GM12801 (cell line): Measurements from ENCODE around the gene FXYD2.

Experiments used
- TF ChIP-seq, protein P1 (sequence below): IDR thresholded peaks from one replicate; pipeline ENCODE4 v1.5.1; 2011; ENCODE audit warnings: control low read depth; ENCODE audit not compliant: insufficient read length; ENCODE audit errors: extremely low read depth

FXYD2 gene

DNA sequence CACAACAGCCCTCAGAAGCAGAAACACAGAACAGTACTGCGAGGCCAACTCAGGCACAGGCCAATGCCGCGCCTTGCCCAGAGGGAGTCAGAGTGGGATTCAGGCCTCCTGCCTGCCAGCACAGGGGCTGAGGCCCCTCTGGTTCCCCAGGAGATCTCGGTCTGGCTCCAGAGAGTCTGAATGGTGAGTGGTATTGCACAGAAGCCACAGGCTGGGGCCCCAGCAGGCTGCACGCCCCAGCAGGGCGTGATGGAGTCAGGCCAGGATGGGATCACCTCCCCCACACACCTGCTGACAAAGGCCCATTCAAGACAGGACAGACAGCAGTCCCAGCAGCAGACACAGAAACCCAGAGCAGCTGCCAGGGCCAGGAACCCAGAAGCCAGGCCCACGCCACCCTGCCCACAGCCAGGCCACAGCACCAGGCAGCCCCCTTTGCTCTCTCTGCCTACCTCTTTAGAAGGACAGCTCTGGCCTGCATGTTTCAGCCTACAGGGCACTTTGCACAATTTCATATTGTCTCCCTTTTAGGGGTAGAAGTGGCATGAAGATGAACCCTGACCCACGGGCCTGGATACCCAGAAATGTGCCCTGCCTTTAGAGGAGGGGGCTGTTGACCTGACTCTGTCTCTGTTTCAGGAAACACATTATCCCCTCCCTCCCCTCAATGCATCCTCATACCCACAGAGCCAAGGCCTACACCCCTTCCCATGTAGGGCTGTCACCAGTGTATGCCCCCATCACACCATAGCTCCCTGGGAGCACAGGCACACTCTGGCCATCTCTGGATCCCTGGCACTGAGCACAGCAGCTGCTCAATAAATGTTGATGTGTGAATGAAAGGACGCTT, 45.8 kb upstream of the FXYD2 start:
- TF ChIP-seq, protein P1, sequence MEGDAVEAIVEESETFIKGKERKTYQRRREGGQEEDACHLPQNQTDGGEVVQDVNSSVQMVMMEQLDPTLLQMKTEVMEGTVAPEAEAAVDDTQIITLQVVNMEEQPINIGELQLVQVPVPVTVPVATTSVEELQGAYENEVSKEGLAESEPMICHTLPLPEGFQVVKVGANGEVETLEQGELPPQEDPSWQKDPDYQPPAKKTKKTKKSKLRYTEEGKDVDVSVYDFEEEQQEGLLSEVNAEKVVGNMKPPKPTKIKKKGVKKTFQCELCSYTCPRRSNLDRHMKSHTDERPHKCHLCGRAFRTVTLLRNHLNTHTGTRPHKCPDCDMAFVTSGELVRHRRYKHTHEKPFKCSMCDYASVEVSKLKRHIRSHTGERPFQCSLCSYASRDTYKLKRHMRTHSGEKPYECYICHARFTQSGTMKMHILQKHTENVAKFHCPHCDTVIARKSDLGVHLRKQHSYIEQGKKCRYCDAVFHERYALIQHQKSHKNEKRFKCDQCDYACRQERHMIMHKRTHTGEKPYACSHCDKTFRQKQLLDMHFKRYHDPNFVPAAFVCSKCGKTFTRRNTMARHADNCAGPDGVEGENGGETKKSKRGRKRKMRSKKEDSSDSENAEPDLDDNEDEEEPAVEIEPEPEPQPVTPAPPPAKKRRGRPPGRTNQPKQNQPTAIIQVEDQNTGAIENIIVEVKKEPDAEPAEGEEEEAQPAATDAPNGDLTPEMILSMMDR = no peak

DNA sequence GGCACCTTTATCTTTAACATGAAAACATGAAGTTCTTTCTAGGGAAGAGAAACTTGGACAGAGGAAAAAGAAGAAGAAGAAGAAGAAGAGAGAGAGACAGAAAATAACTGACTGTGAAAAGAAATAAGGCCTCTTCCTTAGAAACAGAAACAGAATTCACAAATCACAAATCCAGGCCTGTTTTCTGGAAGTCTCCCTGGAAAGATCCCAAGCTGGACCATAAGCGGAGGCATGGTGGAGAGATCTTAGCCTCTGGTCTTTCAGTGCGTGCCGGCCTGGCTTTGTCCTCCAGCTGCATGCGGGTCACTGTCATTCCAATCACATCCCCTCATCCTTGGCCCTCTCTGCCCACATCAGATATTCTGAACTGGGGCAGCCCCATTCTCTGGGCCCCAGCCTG, 45.1 kb upstream of the FXYD2 start:
- TF ChIP-seq, protein P1 = no peak

DNA sequence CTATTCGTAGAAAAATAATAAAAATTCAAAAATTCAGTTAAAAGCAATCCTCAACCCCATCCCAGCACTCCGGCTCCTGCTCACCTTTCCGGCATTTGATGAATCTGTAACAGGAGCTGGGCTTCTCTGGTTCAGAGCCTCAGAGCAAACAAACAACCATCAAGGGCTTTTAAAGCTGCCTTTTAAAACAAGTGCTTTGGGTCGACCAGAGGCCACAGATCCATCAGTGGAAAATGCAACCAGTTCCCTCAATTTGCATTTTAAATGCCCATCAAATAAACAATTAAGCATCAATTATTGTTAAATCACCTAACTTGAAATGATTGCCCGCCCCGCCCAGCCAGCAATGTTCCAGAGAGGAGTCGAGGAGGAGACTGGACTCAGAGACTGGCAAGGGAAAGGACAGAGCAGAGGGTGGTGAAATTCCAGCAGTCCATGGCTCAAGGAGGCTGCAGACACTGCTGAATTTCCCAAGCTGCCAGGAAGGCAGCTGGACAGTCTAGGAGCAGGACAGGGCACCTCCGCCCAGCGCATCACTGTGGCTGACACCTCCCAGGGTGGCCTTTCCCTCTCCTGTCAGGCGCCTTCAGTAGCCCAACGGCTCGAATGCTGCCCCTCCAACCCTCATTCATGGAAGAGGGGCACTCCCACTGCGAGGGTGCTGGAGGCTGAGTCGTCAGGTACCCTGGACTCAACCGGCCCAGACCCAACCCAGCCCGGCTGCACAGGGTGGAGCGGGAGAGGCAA, 44.4 kb upstream of the FXYD2 start:
- TF ChIP-seq, protein P1 = no peak

DNA sequence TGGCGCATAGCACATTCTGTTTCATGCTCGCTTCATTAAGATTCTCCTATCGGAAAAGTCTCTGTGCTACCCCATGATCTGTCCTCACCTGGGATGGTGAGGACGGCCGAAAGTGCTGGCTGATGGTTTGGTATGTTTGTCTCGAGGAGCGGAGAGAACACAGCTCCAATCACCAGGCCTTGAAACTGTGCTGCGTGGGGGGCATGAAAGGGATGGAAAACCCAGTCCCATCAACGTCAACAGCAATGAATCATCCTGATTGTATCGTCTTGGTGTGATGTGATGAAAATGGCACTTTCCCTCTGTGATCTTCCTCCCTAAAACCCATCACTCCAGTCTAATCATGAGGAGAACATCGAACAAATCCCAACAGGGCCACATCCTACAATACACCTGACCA, 43.5 kb upstream of the FXYD2 start:
- TF ChIP-seq, protein P1 = no peak

DNA sequence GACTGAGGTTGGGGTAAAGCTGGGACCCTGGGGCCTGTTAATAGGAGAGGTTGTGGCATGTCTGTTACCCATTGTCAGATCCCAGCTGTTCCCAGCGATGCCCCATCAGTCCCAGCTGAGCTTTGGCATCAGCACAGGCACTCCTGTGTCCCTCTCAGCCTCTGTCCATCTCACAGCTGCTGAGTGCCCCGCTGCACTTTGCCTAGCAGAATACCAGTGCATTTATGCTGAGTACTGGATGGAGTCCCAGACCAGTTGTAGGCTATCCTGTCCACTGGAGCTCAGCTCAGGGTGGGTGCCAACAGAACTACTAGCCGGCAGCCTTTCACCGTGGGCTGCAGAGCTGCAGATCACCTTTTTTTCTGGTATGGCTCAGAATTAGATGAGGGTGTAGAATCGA, 42.0 kb upstream of the FXYD2 start:
- TF ChIP-seq, protein P1 = no peak

DNA sequence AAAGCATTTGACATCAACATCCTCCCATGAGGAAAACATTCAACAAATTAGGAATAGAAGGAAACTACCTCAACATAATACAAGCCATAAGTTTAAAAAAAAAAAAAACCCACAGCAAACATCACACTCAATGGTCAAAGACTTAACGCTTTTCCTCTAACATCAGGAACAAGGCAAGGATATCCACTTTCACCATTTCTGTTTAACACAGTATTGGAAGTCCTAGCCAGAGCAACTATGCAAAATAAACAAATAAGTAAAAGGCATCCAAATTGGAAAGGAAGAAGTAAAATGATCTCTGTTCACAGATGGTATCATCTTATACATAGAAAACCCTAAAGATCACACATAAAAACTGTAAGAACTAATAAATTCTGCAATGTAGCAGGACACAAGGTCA, 38.8 kb upstream of the FXYD2 start:
- TF ChIP-seq, protein P1 = no peak

DNA sequence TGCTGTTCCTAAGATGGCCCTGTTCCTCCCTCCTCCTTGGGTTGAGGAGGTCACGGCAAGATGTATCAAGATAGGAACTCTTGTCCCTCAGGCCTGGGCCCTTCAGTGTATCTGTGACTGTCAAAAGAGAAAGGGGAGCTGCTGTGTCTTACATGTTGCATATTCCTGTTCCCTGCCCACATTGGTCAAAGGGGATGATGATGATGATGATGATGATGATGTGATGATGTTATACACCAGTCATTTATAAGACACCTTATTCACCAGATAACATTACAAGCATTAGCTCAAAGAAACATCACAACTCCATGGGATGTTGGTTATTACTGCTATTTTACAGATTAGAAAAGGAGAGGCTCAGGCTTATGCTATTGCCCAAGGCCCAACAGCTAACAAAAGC, 38.2 kb upstream of the FXYD2 start:
- TF ChIP-seq, protein P1 = no peak
